Stomach (tissue), 4 donors: Measurements from ENCODE around the gene ZFP36.

Experiments
- POLR2A ChIP-seq, 4 donors: fragments of 450-650 bp; IDR thresholded peaks; one replicate each; pipeline ENCODE4 v1.6.1; 2016; ENCODE audit warnings: antibody characterized with exemption in 4 of 4, control low read depth in 2 of 4, mild to moderate bottlenecking in 1 of 4, moderate library complexity in 1 of 4
- POLR2AphosphoS5 ChIP-seq, 3 donors: sonication (generic); formaldehyde crosslinking; IDR thresholded peaks; one replicate each; pipeline ENCODE4 v1.6.1; 2016; ENCODE audit warnings: antibody characterized with exemption in 3 of 3
- TF ChIP-seq, protein P1 (sequence below), 7 experiments: fragments of 450-650 bp in 4 of 7; fragments of 200-600 bp in 3 of 7; sonication (generic) in 3 of 7; IDR thresholded peaks; one replicate each; pipeline ENCODE4 v1.5.1; 2016 to 2019; ENCODE audit warnings: antibody characterized with exemption in 7 of 7, control low read depth in 2 of 7, mild to moderate bottlenecking in 1 of 7

GRCh38 chr19:39434123-39435076, 27.8 kb downstream of the ZFP36 start:
- TF ChIP-seq POLR2AphosphoS5 (IDR thresholded peaks at IDR 0.05) (no peak), POLR2A (IDR thresholded peaks at IDR 0.05) (no peak)
- TF ChIP-seq, protein P1, sequence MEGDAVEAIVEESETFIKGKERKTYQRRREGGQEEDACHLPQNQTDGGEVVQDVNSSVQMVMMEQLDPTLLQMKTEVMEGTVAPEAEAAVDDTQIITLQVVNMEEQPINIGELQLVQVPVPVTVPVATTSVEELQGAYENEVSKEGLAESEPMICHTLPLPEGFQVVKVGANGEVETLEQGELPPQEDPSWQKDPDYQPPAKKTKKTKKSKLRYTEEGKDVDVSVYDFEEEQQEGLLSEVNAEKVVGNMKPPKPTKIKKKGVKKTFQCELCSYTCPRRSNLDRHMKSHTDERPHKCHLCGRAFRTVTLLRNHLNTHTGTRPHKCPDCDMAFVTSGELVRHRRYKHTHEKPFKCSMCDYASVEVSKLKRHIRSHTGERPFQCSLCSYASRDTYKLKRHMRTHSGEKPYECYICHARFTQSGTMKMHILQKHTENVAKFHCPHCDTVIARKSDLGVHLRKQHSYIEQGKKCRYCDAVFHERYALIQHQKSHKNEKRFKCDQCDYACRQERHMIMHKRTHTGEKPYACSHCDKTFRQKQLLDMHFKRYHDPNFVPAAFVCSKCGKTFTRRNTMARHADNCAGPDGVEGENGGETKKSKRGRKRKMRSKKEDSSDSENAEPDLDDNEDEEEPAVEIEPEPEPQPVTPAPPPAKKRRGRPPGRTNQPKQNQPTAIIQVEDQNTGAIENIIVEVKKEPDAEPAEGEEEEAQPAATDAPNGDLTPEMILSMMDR (IDR thresholded peaks at IDR 0.05): no peak
